IPS-18c (cell line): ENCODE measurements around the gene FNTB.

ENCODE experiments used
- H3K4me3 ChIP-seq: 2 replicates; pipeline ENCODE4 v1.7.0; 2013; ENCODE audit warnings: low read depth, mild to moderate bottlenecking, low read length, moderate library complexity; ENCODE audit not compliant: insufficient read depth
- H3K9me3 ChIP-seq: one replicate; pipeline ENCODE4 v1.6.1; 2013; ENCODE audit warnings: mild to moderate bottlenecking, low read length, moderate library complexity; ENCODE audit not compliant: control insufficient read depth, insufficient read depth

The FNTB gene

DNA sequence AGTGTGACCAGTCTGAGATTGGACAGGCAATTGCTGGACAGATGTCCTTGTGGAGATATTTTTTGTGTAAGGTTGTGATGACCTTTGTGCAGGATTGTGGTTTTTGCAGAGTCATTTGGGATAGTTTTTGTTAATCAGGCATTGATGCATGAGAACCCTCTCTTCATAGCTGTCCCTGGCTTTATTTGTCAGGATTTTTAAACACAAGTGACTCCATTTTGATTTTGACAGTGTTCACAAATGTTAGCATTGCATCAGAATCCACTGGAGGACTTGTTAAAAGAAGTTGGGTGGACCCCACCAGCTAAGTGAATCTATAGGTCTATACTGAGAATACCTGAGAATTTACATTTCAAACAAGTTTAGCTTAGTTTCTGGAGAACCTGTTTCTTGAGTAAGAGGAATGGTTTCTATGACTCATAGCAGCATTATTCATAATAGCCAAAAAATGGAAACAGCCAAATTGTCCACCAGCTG is 11.8 kb downstream of the FNTB start:
- Histone ChIP-seq H3K9me3 (no peaks in the 10 kb centered on the region), H3K4me3 (no peak overlapping the region)

DNA sequence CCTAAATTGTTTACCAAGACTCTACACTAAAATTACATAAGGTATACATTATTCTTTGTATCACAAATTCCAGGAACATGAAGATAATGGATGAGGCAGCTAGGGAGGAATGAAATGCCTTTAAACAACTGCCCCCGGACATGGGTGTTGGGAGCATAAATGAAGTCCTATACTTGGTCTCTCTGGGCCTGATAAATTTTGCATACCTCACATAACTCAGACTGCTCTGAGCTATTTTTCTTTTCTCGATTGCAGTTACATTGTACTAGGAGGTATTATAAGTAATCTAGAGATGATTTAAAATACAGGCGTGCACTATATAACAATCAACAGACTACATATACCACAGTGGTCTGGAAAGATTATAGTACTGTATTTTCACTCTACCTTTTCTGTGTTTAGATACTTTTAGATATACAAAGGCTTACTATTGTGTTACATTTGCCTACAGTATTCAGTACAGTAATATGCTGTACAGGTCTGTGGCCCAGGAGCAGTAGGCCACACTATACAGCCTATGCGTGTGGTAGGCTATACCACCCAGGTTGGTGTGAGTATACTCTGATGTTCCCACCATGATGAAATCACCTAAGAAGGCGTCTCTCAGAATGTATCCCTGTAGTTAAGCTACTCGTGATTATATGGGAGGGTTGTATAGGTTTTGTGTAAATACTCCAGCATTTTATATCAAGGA is 14.3 kb downstream of the FNTB start:
- Histone ChIP-seq H3K4me3 (no peak overlapping the region), H3K9me3 (no peaks in the 10 kb centered on the region)

DNA sequence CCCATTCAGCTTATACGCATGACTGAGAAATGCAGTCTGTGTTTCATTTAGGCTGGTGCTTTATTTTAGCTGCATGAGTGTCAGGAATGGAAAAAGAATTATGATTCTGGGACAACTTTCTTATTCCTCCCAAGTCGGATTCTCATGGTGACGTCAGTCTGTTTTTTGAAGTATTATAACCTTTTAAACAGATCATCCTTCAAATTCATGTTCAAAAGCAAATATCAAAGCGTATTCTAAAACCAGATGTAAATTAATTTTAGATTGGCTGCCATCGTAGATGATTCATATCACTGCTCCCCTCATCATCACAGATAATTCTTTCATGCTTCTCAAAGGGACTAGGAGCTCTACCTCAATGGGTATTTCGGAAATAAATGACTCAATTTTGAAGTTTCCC is 15.0 kb downstream of the FNTB start:
- Histone ChIP-seq H3K4me3 (no peak overlapping the region), H3K9me3 (no peaks in the 10 kb centered on the region)

DNA sequence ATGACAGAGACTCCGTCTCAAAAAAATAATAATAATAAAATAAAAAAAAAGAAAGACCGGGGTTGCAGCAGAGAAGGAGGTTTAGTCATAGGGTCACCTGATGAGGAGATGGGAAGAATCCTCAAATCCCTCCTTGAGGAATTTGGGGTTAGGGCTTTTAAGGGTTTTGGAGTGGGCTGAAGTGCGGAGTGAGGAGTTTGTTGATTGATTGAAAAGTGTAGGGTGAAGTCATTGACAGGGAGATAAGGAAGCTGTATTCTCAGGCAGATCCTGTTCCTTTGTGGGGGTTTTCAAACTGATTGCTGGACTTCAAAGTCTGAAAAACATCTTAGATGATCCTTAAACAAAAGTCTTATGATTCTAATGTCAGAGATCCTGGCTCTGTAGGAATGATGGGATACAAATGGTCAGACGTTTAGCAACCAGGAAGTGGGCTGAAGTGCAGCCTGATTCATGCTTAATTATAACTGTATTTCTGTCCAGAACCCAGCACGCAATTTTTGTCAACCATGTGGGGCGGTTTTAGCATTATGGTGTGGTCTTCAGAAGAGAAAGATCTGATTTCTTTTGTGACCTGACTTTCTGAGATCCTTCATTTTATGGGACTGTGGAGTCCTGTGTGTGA is 16.0 kb downstream of the FNTB start:
- no peaks in the 10 kb centered on the region for H3K9me3 ChIP-seq
- H3K4me3 ChIP-seq: no peak overlapping the region

DNA sequence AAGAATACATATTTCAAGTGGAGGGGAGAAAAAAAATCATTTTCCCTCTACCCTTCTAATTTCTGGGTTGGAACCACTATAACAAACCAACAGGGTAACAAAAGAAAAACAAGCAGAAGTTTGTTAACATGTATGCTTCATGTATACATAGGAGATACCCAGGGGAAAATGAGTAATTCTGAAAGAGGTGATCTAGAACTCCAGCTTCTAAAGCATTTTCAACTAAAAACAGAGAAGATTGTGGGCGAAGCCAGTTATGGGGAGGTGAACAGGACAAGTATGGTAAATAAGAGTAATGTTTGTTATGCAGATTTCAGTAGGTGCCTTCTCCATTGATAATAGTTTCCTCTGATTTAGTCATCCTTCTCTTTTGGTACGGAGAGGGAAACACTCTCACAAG is 16.7 kb downstream of the FNTB start:
- Histone ChIP-seq H3K4me3 (no peak overlapping the region), H3K9me3 (no peaks in the 10 kb centered on the region)

DNA sequence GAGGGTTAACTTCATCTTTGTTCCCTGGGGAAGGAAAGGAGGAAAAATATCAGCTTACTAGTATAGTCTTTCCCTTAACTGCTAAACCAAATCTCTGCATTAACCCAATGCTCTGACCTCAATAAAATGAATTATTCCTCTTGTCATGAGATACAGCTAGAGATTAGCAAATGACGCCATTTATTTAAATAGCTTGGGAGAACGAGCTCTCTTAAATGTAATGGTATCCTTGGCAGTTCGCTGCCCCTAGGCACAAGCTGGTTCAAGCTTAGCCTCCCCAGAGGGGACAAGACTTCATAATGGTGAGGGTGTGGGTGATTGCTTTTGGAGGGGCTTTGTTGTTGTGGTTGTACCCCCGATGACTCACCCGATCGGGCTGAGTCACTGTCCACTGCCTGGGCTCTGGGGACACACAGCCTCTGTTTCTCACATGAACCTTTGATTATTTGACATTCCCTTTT is 19.6 kb downstream of the FNTB start:
- Histone ChIP-seq H3K9me3 (no peaks in the 10 kb centered on the region), H3K4me3 (no peak overlapping the region)

DNA sequence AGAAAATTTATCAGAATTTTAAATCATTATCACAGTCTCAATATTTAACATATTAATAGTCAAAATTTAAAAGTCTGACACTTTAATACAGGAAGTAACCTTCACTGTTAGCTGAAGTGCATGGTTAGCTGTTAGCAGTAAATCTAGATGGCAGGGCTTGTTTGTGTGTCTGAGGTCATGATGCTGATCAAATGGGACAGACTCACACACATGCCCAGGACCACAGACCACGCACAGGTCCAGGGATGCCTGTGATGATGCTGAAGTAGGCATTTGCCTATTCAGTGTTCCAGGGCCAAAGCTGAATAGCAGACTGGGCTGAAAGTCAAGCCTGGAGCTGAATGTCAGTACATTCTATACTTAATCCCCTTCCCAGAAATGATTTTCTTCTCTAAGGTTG is 20.5 kb downstream of the FNTB start:
- no peaks in the 10 kb centered on the region for H3K9me3 ChIP-seq
- no peak overlapping the region for H3K4me3 ChIP-seq

DNA sequence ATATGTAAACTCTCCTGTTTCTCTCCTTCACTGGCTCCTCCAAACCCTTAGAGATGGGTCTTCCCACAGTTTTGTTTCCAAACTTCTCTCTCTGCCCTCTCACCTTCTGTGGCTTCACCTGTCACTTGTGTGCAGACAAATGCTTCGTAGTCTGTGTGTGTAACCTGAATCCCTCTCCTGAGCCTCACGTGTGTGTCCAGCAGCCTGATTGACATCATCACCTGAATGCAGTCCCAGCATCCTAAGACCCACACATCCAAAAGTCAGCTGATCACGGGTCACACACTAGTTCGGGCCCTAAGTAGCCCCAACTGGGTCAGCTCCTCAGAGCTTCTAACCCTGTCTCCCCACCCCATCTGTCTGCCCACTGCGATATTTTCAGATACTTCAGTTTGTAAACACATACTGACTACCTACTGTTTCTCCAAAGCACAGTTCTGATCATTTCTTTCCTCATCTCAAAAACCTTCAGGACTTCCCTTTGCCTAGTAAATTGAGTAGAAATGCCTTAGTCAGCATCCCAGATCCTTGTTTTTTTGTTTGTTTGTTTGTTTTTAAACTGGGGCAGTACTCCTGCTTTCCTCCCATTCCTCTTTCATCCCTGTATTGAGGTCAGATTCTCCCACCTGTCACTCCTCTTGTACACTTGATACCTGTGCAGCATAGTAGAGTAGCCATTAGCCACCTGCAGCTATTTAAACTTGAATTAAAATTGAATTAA is 23.7 kb downstream of the FNTB start:
- Histone ChIP-seq H3K9me3 (no peaks in the 10 kb centered on the region), H3K4me3 (no peak overlapping the region)

DNA sequence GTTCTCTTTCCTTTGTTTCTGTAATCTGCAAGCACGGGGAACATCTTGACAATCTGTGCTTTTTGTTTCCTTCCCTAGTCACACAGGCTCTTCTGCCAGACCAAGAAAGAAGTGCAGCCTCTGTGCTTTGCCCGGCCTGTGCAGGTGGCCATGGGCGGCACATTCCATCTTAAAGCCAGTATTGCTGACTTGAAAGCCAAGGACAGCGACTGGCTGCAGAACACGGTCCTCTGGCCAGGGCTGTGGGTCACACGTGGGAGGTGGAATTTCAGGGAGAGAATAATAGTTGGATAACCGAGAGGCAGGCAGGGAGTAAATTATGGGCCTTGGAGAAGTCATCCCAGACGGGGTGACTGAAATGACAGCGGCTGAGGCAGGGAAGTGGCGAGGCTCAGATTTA is 24.8 kb downstream of the FNTB start:
- H3K4me3 ChIP-seq: no peak overlapping the region
- H3K9me3 ChIP-seq: no peaks in the 10 kb centered on the region

DNA sequence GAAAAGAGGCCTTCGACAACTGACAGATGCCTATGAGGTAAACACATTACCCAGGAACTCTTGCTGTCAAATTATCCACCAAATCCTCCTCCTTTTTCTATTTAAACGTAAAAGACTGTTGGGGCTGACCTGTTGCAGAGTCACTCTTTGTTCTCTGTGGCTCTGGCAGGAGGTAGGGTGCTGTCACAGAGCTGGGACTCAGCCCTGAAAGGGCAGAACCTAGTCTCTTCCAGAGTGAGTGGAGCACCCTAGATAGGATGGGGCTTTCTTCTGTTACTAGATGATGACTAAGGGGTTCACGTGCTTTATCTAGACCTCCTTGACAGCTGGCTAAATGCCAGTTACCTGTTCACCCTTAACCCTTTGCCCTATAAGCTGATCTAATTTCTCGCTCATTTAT is 25.7 kb downstream of the FNTB start:
- Histone ChIP-seq H3K4me3 (no peak overlapping the region), H3K9me3 (no peaks in the 10 kb centered on the region)

DNA sequence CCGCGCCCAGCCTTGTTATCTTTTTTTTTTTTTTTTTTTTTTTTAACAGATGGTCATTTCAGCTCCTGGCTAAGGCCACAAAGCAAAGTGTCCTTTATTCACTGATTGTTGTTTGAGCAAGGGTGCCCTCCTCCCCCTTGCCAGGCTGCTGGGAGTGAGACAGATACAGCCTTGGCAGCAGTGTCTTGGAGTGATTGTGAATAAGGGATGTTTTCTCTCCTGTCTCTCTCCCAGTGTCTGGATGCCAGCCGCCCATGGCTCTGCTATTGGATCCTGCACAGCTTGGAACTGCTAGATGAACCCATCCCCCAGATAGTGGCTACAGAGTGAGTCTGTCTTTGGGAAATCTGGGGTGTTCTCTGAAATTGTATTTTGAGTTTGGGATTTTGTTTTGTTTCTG is 28.7 kb downstream of the FNTB start:
- Histone ChIP-seq H3K4me3 (no peak overlapping the region), H3K9me3 (no peaks in the 10 kb centered on the region)

DNA sequence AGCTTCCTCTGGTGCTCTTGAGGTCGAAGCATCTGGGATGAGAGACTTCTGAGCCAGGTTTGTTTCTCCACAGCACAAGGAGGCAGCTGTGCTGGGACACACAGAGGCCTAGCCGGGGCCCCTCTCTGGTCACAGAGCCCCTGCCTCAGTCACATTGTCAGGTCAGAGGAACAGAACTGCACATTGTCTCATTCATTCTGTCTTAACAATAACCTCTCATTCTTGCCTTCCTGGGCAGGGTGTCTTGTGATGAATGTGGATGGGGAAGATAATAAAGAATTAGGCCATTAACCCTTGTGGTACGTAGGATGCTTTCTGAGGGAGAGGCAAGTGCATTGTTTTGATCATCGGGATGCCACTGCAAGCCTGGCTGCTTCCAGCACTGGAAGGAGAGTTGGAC is 29.8 kb downstream of the FNTB start:
- Histone ChIP-seq H3K4me3 (no peak overlapping the region), H3K9me3 (no peaks in the 10 kb centered on the region)

DNA sequence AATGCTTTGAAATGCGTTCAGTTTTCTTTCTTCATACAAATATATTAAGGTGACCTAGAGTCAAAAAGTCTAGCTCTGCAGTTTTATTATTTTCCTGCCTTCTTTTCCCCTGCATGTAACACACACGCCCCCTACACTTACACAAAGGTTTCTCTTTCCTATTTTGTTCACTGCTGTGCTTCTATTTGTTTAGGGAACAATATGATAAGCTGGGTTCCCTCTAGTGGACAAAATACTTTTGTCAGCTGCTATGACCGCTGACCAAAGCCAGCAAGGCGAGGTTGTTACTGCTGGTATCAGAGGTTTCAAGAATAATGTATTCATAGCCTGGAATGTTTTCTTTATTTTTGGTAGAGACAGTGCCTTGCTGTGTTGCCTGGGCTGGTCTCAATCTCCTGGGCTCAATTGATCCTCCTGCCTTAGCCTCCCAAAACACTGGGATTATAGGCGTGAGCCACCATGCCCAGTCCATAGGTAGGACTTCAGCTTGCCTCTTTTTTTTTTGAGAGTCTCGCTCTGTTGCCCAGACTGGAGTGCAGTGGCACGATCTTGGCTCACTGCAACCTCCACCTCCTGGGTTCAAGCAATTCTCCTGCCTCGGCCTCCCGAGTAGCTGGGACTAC is 33.4 kb downstream of the FNTB start:
- no peaks in the 10 kb centered on the region for H3K9me3 ChIP-seq
- H3K4me3 ChIP-seq: no peak overlapping the region

DNA sequence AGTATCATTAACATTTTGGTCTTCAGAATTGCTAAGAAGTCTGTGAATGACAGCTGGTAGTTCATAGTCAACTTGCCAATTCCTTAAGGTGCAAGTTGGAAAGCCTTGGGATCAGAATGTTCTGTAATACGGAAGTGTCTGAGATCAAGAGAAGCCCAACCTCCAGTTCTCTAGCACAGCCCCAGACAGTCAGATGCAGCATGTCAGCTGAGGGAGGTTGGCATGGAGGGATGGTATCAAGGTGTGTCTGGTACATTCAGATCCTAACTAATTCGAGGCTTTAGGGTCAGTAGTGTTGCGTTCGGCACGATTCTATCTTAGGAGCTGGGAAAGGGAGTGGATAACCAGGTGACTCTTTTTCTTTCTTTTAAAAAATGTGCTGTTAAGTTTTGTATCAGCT is 38.3 kb downstream of the FNTB start:
- Histone ChIP-seq H3K4me3 (no peak overlapping the region), H3K9me3 (no peaks in the 10 kb centered on the region)

DNA sequence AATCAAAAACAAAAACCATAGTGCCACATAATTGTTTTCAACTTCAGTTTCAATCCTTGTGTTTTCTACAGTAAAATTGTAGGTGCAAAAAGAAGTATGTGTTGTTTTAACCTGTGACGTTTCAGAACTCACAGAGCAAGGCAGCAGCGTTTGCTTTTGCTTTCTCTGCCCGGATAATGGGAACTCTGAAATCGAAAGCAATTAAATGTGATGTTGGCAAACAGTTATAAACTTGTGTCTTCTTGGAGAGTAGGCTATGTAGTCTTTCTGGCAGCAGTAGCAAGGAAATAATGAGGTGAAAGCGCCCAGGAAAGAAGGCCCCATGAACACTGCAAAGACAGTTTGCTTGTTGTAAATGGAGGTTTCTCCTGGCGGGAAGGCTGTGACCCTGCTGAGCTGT is 39.1 kb downstream of the FNTB start:
- H3K4me3 ChIP-seq: no peak overlapping the region
- H3K9me3 ChIP-seq: no peaks in the 10 kb centered on the region

DNA sequence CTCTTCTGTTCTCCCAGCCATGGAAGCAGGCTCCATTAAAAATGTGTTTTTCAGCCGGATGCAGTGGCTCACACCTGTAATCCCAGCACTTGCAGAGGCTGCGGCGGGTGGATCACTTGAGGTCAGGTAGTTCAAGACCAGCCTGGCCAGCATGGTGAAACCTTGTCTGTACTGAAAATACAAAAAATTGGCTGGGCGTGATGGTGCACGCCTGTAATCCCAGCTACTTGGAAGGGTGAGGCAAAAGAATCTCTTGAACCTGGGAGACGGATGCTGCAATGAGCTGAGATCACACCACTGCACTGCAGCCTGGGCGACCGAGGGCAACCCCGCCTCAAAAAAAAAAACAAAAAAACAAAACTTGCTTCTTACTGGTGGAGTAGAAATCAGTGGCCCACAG is 39.8 kb downstream of the FNTB start:
- Histone ChIP-seq H3K4me3 (no peak overlapping the region), H3K9me3 (no peaks in the 10 kb centered on the region)

DNA sequence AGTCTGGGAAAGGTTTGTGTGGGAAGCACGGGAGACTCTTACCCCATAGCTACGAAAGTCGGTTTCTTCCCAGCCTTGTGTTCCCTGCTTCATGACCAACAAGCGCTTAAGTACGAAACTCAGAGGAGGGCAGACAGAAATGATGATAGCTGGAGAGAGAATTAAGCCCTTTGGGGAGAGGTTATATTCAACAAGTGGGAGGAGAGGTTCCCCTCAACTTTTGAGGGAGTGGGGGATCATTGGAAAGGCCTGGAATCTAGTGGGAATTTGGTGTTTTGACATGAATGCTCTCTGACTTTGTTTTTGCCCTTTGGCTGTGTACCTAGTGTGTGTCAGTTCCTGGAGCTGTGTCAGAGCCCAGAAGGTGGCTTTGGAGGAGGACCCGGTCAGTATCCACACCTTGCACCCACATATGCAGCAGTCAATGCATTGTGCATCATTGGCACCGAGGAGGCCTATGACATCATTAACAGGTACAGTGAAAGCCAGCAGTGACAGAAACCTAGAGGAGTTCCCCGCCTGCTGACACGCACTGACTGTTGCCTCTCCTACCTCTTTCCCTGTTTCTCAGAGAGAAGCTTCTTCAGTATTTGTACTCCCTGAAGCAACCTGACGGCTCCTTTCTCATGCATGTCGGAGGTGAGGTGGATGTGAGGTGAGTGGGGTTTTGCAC is 40.6 kb downstream of the FNTB start:
- no peaks in the 10 kb centered on the region for H3K9me3 ChIP-seq

More for the DNA sequence above, 40.6 kb downstream of the FNTB start:
- no peak overlapping the region for H3K4me3 ChIP-seq
